GM19372 (cell line): ENCODE measurements around the gene GALNT4.

ENCODE experiments used
- ATAC-seq: cut with Tn5 transposase; IDR thresholded peaks from one replicate; pipeline ENCODE4 v1.9.1; 2021; ENCODE audit warnings: mild to moderate bottlenecking, low read depth, moderate library complexity; ENCODE audit not compliant: unreplicated experiment

Gene GALNT4

DNA sequence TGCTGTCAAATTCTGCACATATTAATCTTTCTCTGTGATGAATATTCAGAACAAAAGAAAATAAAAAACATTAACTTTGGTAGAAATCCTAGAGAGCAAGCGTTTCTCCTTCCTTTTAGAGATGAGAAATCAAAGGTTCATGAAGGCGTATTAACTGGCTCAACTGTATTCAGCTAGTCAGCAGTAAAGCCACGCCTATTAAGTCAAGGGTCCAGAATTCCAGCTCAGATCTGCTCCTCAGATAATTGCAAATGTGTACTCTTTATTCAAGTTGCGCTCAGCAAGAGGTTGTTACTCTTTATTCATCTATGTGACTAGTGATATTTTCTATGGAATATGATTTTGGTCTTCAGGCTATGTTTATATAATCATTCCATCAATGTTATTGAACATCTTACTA lies 14.3 kb upstream of the GALNT4 start:
- no peak for ATAC-seq

DNA sequence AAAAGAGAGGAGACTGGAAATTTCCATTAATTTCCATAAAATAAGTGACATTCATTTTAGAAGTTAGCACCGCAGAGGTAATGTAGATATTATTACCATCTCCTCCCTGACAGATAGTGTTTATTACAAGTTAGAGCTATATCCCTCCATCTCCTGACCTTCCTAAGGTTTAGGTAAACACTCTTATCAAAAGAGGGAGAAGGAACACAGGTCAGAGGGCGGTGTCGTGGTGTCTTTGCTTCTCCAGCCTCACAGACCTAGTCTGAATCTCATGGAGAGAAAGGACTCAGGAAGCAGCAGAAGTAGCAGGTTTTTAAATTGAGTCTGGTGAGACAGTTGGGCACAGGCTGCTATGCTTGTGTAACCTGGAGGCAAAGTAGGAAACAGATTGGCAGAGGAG lies 12.8 kb upstream of the GALNT4 start:
- no peak for ATAC-seq

DNA sequence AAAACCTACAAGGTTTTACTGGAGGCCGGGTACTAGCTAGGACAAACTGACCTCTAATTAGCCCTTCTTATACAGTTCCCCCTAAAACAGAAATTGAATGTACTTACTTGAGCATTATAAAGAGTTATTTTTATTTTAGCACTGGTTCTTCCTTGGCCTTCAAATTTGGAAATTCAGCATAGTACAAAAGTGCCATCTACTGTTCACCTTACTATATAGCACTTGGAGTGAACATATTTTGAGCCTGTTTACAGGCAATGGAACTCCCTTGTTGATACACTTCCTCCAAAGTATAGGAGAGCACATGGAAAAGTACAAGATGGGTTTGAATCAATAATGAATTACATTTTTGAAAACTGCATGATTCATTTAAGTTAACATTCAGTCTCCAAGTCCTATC lies 5.1 kb upstream of the GALNT4 start:
- ATAC-seq: no peak

DNA sequence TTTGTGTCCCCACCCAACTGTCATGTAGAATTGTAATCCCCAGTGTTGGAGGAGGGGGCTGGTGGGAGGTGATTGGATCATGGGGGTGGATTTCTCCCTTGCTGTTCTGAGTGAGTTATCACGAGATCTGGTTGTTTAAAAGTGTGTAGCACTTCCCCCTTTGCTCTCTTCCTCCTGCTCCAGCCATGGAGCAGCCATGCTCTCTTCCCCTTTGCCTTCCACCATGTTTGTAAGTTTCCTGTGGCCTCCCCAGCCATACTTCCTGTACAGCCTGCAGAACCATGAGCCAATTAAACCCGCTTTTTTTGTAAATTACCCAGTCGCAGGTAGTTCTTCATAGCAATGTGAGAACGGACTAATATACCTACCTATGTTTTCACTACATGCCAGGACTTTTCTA lies 3.8 kb upstream of the GALNT4 start:
- ATAC-seq: no peak

DNA sequence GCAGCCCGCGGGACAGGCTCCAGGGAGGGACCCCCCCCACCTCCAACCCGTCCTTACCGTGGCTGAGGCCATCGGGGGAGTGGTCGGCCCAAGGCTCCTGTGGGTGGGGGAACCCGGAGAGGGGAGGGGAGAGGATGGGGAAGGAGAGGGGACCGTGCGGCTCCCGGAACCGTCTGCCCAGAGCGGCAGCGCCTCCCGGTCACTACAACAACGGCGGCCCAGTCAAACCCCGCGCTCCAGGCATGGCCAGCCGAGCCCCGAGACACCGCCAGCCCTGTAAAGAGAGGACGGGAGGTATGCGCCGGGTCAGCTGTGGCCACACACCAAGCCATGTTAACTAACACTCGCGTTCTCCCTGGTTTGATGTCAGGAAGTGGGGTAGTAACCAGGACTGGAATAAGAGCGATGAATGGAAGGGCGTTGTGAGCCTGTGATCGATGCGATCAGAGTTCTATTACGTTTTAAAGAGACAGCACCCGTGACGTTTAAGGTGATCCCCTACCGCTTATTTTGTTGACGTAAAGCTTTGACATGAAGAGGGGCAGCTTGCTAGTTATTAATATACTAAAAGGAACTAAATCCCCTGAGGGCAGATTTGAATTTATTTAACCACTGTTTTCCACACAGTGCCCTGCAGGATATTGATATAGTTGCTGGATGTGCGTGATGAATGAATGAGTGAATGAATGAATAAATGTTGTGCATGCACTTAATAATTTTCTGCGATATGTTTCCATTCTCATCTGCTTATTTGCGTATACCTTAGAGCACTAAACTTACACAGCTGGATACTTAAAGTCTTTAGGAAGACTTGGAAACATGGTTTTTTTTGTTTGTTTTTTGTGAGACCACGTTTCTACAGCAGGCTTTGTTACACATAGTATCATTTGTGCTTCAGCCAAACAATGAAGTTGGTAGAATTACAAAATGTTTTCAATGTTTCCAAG lies 1.5 kb upstream of the GALNT4 start, which contains the start of gene POC1B:
Gene POC1B (minus strand): TSS at position 224 of the 947 bp plus-strand sequence. CDS start 152 bp downstream, at position 72.
- peak; percentile 67 for ATAC-seq

DNA sequence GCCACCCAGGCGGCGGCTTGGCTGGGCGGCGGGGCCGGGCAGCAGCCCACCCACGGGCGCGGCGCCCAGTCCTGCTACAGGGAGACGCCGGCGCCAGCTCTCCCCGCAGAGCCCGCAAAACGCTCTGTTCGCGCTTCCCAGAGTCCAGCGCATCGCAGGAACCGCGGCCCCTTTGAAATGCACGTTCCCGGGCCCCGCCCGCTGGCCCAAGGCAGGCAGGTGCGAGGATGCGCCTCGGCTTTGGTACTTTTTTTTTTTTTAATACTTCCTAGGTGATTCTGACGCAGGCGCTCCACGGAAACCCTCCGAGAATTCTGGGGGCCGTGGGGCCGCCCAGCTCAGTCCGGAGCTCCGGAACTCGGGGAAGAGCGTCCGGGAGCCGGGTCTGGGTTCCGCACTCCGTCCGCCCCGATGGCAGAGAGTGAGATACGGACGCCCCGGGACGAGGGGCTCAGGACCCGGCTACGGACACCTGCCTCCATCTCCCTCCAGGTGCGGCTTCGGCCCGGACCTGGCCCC lies 768 bp upstream of the GALNT4 start:
- peak; percentile 28 for ATAC-seq

DNA sequence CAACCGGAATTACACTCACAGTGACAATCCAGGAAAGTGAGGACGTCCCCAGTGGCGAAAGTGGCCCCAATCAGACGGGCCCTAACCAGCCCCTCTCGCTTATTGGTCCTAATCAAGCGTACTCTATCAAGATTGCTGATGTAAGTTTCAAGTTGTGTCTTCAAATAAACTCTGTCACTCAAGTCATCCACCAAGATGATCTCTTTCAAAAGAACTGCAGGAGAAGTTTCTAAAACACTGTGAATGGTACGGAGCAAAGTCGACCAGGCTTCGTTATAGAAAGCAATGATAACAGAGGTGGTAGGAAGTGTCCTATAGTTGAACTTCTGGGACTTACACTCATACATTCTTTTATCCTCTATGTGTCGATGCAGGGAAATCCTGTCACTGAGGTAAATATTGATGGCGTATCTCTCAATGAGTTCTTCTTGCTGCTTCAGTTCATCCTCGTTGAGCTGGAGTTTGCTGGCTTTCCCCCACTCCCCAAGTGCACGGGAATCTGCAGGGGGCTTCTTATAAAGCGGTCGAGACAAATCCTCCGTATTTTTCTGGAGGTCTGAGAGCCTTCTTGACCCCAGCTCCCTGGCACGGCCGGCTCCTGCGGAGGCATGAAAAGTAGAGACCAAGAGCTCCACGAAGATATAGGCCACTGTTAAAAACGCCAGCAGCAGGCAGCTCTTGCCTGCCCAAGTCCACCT lies 604 bp downstream of the GALNT4 start:
- ATAC-seq: no peak

DNA sequence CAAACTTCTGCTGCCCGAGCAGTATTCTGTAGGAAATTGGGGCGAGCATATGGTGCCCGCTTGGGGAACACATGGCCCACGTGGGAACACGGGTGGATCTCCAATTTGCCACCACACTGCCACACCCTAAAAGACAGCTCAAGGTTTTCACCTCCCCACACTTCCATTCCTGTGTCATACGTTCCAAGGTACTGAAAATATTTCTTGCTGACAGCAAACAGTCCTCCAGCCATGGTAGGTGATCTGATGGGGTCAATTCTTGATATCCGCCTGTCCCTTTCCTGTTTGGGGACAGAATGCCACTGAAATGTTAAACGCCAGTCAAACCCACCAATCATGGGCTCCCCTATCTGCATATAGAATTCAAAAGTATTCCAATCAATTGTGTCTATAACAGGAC lies 1.2 kb downstream of the GALNT4 start:
- no peak for ATAC-seq

GRCh38 chr12:89521364-89522223 lies 3.0 kb downstream of the GALNT4 start:
- ATAC-seq: no peak

DNA sequence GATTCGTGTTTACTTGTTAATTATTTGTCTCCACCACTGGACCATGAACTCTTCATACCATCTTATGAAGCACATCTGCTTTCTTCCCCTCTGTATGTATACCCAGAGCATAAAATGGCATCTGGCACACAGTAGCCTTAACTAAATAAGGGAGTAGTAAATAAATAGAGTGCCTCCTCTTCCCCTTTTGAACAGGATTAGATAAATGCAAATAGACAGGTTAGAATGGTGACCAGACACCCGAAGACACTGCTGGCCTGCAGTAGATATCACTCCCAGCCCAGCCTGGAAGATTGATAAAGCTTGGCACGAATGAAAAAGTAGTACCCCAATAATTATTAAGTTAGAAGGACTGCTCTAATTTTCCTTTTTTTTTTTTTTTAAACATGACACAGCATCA lies 6.9 kb downstream of the GALNT4 start:
- no peak for ATAC-seq

DNA sequence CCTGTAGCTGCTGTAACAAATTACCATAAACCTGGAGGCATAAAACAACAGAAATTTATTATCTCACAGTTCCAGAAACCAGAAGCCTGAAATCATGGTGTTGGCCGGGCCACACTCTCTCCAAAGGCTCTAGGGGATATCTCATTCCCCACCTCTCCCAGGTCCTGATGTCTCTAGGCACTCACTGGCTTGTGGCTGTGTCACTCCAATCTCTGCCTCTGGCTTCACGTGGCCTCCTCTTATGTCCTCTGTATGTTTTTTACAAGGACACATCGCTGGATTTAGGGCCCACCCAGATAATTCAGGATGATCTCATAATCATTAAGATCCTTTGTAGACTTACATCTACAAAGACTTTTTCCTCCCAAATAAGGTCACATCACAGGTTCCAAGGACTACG lies 8.0 kb downstream of the GALNT4 start:
- ATAC-seq: no peak

GRCh38 chr12:89514751-89515150 lies 9.8 kb downstream of the GALNT4 start:
- ATAC-seq: peak; percentile 66

DNA sequence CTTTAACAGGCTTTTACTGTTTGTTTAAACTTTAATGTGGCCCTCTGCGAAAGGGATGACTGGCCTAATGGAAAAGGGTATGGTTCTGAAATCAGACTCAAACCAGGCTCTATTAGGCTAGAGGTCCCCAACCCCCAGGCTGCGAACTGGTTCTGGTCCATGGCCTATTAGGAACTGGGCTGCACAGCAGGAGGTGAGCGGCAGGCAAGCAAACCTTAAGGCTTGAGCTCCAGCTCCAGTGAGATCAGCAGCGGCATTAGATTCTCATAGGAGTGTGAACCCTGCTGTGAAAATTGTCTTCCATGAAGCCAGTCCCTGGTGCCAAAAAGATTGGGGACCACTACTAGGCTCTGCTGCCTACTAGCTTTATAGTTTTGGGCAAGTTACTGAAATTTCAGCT lies 11.1 kb downstream of the GALNT4 start:
- ATAC-seq: no peak

- ATAC-seq: no peak
Measured at GRCh38 chr12:89507015-89507824, 17.4 kb downstream of the GALNT4 start.

GRCh38 chr12:89506050-89506449 lies 18.5 kb downstream of the GALNT4 start:
- ATAC-seq: no peak

- ATAC-seq: no peak
Measured at GRCh38 chr12:89504560-89505346, 19.8 kb downstream of the GALNT4 start.

GRCh38 chr12:89501793-89502192 lies 22.8 kb downstream of the GALNT4 start:
- no peak for ATAC-seq

- no peak for ATAC-seq
Measured at GRCh38 chr12:89499857-89500256, 24.7 kb downstream of the GALNT4 start.

DNA sequence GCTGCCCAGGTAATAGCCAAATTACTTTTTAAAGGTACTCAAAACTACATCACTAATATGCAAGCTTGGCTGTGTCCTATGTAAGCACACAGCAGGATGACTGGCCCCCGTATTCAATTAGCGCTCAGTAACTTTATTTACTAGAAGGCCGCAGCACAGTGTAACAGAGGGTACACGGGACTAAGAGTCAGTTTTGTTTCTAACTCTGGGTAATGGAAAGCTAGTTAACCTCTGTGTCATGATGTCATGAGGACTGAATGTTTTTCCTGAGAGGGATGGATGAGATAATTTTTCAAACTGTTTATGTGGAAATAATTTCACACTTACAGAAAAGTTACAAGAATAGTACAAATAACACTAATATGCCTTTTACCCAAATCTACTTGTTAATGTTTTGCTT lies 27.1 kb downstream of the GALNT4 start:
- ATAC-seq: no peak
